PFSK-1 (cell line): ENCODE data around the gene PTDSS2.

Experiments
- POLR2AphosphoS5 ChIP-seq: IDR thresholded peaks from 2 replicates; pipeline ENCODE4 v1.6.1; 2012; ENCODE audit warnings: low read depth, mild to moderate bottlenecking, control low read depth, low read length, moderate library complexity
- SIN3A ChIP-seq: IDR thresholded peaks from 2 replicates; pipeline ENCODE4 v1.6.1; 2012; ENCODE audit warnings: mild to moderate bottlenecking, low read length, moderate library complexity, borderline replicate concordance; ENCODE audit not compliant: insufficient read depth

DNA sequence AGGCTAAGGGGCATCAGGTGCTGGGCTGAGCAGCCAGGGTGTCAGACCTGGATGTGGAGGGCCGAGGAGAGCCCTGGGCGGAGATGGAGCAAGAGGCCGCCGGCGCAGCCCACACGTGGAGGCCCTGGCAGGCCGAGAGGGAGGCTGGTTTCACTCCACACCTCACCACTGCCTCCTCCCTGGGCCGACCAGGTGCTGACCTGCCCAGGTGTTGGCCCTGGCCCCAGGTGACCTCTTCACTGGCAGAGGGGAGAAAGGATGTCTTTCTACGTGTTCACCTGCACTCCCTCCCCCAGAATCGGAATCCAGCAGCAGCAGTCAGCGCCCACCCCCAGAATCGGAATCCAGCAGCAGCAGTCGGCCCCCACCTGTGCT, 9.0 kb upstream of the PTDSS2 start:
- no peak for TF ChIP-seq SIN3A
- no peak for TF ChIP-seq POLR2AphosphoS5
